Neuronal stem cell (in vitro differentiated cells): ENCODE measurements around the gene MORC2.

Experiments
- DNase-seq: peaks from one replicate; pipeline ENCODE4 v3.0.0-alpha.2; 2013; ENCODE audit warnings: low spot score
- H2AFZ ChIP-seq: one replicate; pipeline ENCODE4 v1.6.1; 2013; ENCODE audit warnings: mild to moderate bottlenecking, low read length, inconsistent platforms
- H2AK5ac ChIP-seq: 2 replicates; pipeline ENCODE4 v1.6.1; 2013; ENCODE audit warnings: low read depth, mild to moderate bottlenecking, inconsistent platforms, low read length, moderate library complexity, mixed read lengths
- H2BK120ac ChIP-seq: 2 replicates; pipeline ENCODE4 v1.6.1; 2013; ENCODE audit warnings: low read depth, mild to moderate bottlenecking, inconsistent platforms, low read length, moderate library complexity, mixed read lengths
- H2BK12ac ChIP-seq: one replicate; pipeline ENCODE4 v1.6.1; 2013; ENCODE audit warnings: low read length, inconsistent platforms
- H2BK15ac ChIP-seq: 2 replicates; pipeline ENCODE4 v1.6.1; 2013; ENCODE audit warnings: mild to moderate bottlenecking, low read length, inconsistent platforms, mixed read lengths
- H2BK5ac ChIP-seq: one replicate; pipeline ENCODE4 v1.6.1; 2013; ENCODE audit warnings: inconsistent platforms, mild to moderate bottlenecking, low read length, moderate library complexity
- H3K14ac ChIP-seq: one replicate; pipeline ENCODE4 v1.6.1; 2013; ENCODE audit warnings: low read length, inconsistent platforms
- H3K18ac ChIP-seq: 2 replicates; pipeline ENCODE4 v1.6.1; 2013; ENCODE audit warnings: low read length, inconsistent platforms
- H3K23ac ChIP-seq: 2 replicates; pipeline ENCODE4 v1.6.1; 2013; ENCODE audit warnings: low read depth, mild to moderate bottlenecking, mixed read lengths, low read length, inconsistent platforms; ENCODE audit not compliant: poor library complexity
- H3K27ac ChIP-seq: replicated peaks from 3 replicates; pipeline ENCODE4 v1.5.1; 2013; ENCODE audit warnings: low read length, inconsistent platforms
- H3K27me3 ChIP-seq, 3 experiments: 2 replicates each; pipeline ENCODE4 v1.6.1; 2013; ENCODE audit warnings: low read length in 3 of 3, mild to moderate bottlenecking in 2 of 3, inconsistent platforms in 1 of 3, low read depth in 1 of 3, mixed read lengths in 1 of 3, moderate library complexity in 1 of 3; ENCODE audit not compliant: control insufficient read depth in 3 of 3, insufficient read depth in 3 of 3
- H3K36me3 ChIP-seq, 2 donors: replicated peaks in 1 of 2; 2 replicates each; pipeline ENCODE4 v1.6.1; 2013; ENCODE audit warnings: low read length in 2 of 2; ENCODE audit not compliant: control insufficient read depth in 2 of 2, insufficient read depth in 2 of 2
- H3K4ac ChIP-seq: 2 replicates; pipeline ENCODE4 v1.6.1; 2013; ENCODE audit warnings: inconsistent platforms, mild to moderate bottlenecking, low read length, moderate library complexity
- H3K4me1 ChIP-seq, 2 donors: 1 replicate in 1 of 2; 2 replicates in 1 of 2; pipeline ENCODE4 v1.6.1; 2013; ENCODE audit warnings: low read length in 2 of 2, low read depth in 1 of 2; ENCODE audit not compliant: control insufficient read depth in 2 of 2, insufficient read depth in 1 of 2
- H3K4me2 ChIP-seq: one replicate; pipeline ENCODE4 v1.6.1; 2013; ENCODE audit warnings: mild to moderate bottlenecking, low read length, inconsistent platforms; ENCODE audit not compliant: insufficient read depth, poor library complexity, severe bottlenecking
- H3K4me3 ChIP-seq, 2 donors: 2 replicates each; pipeline ENCODE4 v1.5.1; 2013; ENCODE audit warnings: low read length in 2 of 2, mild to moderate bottlenecking in 2 of 2, inconsistent platforms in 1 of 2, moderate library complexity in 1 of 2
- H3K79me1 ChIP-seq: one replicate; pipeline ENCODE4 v1.6.1; 2013; ENCODE audit warnings: low read depth, mild to moderate bottlenecking, inconsistent platforms, low read length, moderate library complexity
- H3K9ac ChIP-seq: one replicate; pipeline ENCODE4 v1.6.1; 2013; ENCODE audit warnings: mild to moderate bottlenecking, low read depth, low read length, inconsistent platforms; ENCODE audit not compliant: poor library complexity
- H3K9me3 ChIP-seq, 2 donors: replicated peaks in 1 of 2; 2 replicates each; pipeline versions ENCODE3 to v1.6.1; 2013; ENCODE audit warnings: low read length in 2 of 2, mild to moderate bottlenecking in 2 of 2, inconsistent platforms in 1 of 2, low read depth in 1 of 2, mixed read lengths in 1 of 2, moderate library complexity in 1 of 2; ENCODE audit not compliant: control insufficient read depth in 2 of 2, insufficient read depth in 1 of 2
- H4K8ac ChIP-seq: one replicate; pipeline ENCODE4 v1.6.1; 2013; ENCODE audit warnings: low read depth, mild to moderate bottlenecking, inconsistent platforms, low read length, moderate library complexity
- H4K91ac ChIP-seq: one replicate; pipeline ENCODE4 v1.6.1; 2013; ENCODE audit warnings: low read length, low read depth, mild to moderate bottlenecking, inconsistent platforms; ENCODE audit not compliant: poor library complexity
- WGBS, 2 donors: extraction: QIAGEN DNeasy Blood & Tissue Kit; methylation state at CpG; one replicate each; pipeline ENCODE4 v1.1.7; 2013; ENCODE audit warnings: missing lambda C conversion rate in 2 of 2, mixed read lengths in 1 of 2; ENCODE audit not compliant: insufficient read length in 2 of 2, insufficient replicate concordance in 1 of 2; ENCODE audit errors: extremely low coverage in 2 of 2; 5-methylcytosine and 5-hydroxymethylcytosine counted together

MORC2 gene

DNA sequence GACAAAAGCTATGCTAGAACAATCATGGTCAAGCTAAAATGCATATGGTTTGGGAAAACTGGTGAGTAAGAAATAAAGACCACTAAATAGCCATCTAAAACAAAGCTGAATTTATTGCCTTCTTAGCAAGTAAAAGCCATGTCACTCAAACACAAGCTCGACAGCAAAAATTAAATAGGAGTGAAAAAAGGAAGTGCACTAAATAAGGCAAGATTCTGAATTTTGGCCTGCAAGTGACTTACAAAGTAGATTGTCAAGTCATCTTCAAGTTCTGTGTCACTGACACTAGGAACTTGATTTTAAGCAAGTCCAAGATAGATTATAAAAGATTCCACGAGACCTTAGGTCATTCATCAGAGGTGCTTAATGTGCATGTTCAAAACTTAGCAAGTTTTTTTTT is 27.9 kb upstream of the MORC2 start:
- Histone ChIP-seq H3K79me1 (no peaks in the 10 kb centered on the region), H3K23ac (no peak overlapping the region), H4K91ac (no peak overlapping the region), H2BK12ac (no peak overlapping the region), H3K4ac (no peak overlapping the region), H3K9ac (no peak overlapping the region), H2AFZ (no peak overlapping the region), H3K27me3 (no peaks in the 10 kb centered on the region), H3K18ac (no peak overlapping the region), H3K14ac (no peak overlapping the region), H4K8ac (no peak overlapping the region), H3K36me3 (no peaks in the 10 kb centered on the region), H3K4me2 (no peak overlapping the region), H3K9me3 (no peaks in the 10 kb centered on the region), H3K4me1 (no peaks in the 10 kb centered on the region), H2BK120ac (no peak overlapping the region), H2BK15ac (no peak overlapping the region), H2BK5ac (no peak overlapping the region), H3K27ac (no peak overlapping the region), H2AK5ac (no peak overlapping the region), H3K4me3 (no peak overlapping the region)
- WGBS, 2 donors: no CpG with 5 or more reads among the region's 2 CpGs
- DNase-seq: no peak

GRCh38 chr22:30994960-30995359 is 26.4 kb upstream of the MORC2 start:
- no peak overlapping the region for H2BK120ac ChIP-seq
- no peak overlapping the region for H2AK5ac ChIP-seq
- H2BK12ac ChIP-seq: no peak overlapping the region
- no peak overlapping the region for H4K91ac ChIP-seq
- no peak overlapping the region for H2BK15ac ChIP-seq
- H3K14ac ChIP-seq: no peak overlapping the region
- H3K18ac ChIP-seq: no peak overlapping the region
- H3K79me1 ChIP-seq: no peaks in the 10 kb centered on the region
- H3K23ac ChIP-seq: no peak overlapping the region
- H3K4me3 ChIP-seq: no peak overlapping the region
- peaks cover 0 to 5% of the 10 kb centered on the region in 2 donors for H3K9me3 ChIP-seq
- WGBS, 2 donors: no CpG with 5 or more reads among the region's 1 CpG
- no peak overlapping the region for H3K9ac ChIP-seq
- H3K4me2 ChIP-seq: no peak overlapping the region
- no peak overlapping the region for H3K4ac ChIP-seq
- H3K27ac ChIP-seq: no peak overlapping the region
- no peak overlapping the region for H4K8ac ChIP-seq
- H3K27me3 ChIP-seq: no peaks in the 10 kb centered on the region
- H2BK5ac ChIP-seq: no peak overlapping the region
- no peak for DNase-seq
- H3K4me1 ChIP-seq: no peaks in the 10 kb centered on the region
- H3K36me3 ChIP-seq: no peaks in the 10 kb centered on the region
- no peak overlapping the region for H2AFZ ChIP-seq

- Histone ChIP-seq H3K4ac (no peak overlapping the region), H3K27ac (no peak overlapping the region), H2BK120ac (no peak overlapping the region), H3K4me3 (no peak overlapping the region), H3K27me3 (no peaks in the 10 kb centered on the region), H3K4me2 (no peak overlapping the region), H3K9ac (no peak overlapping the region), H3K14ac (no peak overlapping the region), H2BK12ac (no peak overlapping the region), H3K4me1 (no peaks in the 10 kb centered on the region), H3K36me3 (peaks cover 0 to 2% of the 10 kb centered on the region in 2 donors), H3K23ac (no peak overlapping the region), H3K18ac (no peak overlapping the region), H4K8ac (no peak overlapping the region), H4K91ac (no peak overlapping the region), H3K79me1 (no peaks in the 10 kb centered on the region), H2AK5ac (no peak overlapping the region), H2AFZ (no peak overlapping the region), H2BK5ac (no peak overlapping the region), H3K9me3 (peaks cover 3 to 9% of the 10 kb centered on the region in 2 donors), H2BK15ac (no peak overlapping the region)
- WGBS, 2 donors: no CpG with 5 or more reads among the region's 2 CpGs
- no peak for DNase-seq
These were observed 24.0 kb upstream of the MORC2 start for GRCh38 chr22:30992565-30992964.

GRCh38 chr22:30990690-30991089 is 22.1 kb upstream of the MORC2 start:
- no peak overlapping the region for H4K91ac ChIP-seq
- H4K8ac ChIP-seq: no peak overlapping the region
- H2BK5ac ChIP-seq: no peak overlapping the region
- H3K79me1 ChIP-seq: no peaks in the 10 kb centered on the region
- no peak overlapping the region for H2BK15ac ChIP-seq
- no CpG with 5 or more reads among the region's 1 CpG for WGBS, 2 donors
- peaks cover 0 to 2% of the 10 kb centered on the region in 2 donors for H3K36me3 ChIP-seq
- no peak overlapping the region for H2AK5ac ChIP-seq
- no peak overlapping the region for H2BK120ac ChIP-seq
- H3K4me1 ChIP-seq: no peaks in the 10 kb centered on the region
- H3K14ac ChIP-seq: no peak overlapping the region
- no peak overlapping the region for H2BK12ac ChIP-seq
- no peaks in the 10 kb centered on the region for H3K27me3 ChIP-seq
- H3K18ac ChIP-seq: no peak overlapping the region
- DNase-seq: no peak
- peaks cover 3 to 17% of the 10 kb centered on the region in 2 donors for H3K9me3 ChIP-seq
- H3K4me3 ChIP-seq: no peak overlapping the region
- no peak overlapping the region for H3K4ac ChIP-seq
- H3K23ac ChIP-seq: no peak overlapping the region
- no peak overlapping the region for H3K4me2 ChIP-seq
- no peak overlapping the region for H3K27ac ChIP-seq
- no peak overlapping the region for H3K9ac ChIP-seq
- H2AFZ ChIP-seq: no peak overlapping the region
